Measurements from ENCODE around the gene LETM1.

LETM1 gene

DNA sequence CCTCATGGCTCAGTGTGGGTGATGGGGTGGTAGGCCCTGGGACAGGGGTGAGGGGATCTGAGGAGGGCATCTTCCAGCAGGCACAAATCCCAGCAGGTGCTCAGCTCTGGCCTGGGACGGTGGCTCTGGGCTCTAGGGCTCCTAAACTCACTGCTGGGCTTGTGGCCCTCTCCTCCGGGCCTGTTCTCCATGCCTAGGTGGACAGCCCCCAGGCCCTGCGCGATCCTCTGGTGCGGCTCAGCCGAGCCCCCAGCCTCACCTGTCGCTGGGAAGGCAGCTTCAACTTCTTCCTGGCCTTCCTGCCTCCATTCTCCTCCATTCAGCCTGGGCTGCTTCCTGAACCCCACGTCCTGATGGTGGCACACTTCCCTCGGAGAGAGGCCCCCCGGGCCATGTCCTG lies 82.2 kb downstream of the LETM1 start:
- no peak for DNase-seq

- DNase-seq: peak; percentile 69
These were observed 83.0 kb downstream of the LETM1 start for GRCh38 chr4:1772853-1773538.

DNA sequence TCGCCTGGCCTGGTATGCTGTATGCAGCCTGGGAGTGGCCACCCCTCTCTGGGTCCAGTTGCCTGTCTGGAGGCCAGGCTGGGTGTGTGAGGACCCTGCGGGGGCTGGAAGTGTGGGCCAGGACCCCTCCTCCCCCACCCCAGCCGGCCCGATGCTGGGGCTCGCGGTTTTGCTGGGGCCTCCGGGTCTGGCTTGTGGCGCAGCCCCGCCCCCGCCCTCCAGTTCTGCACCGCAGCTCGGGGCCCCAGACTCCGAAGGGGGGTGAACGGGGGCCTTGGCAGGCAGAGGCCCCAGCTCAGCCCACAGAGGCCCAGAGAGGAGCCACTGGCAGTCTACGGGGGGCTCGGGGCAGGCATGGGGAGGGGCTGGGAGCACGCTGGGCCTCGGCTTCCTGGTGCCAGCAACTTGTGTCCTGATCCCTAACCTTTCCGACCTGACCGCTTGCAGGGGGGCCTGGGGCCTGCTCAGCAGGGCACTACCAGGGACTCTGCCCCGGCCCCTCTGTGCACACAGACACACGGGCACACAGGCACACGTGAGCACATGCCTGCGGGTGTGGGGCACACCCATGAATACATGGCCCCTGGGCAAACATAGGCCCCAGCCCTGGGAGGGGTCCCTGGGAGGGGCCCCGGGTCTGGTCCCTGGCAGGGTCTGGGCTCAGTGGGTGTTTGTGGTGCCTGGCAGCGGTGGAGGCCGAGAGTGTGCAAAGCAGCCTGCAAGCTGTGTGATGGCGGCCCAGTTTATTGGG lies 84.2 kb downstream of the LETM1 start:
- DNase-seq: no peak

DNA sequence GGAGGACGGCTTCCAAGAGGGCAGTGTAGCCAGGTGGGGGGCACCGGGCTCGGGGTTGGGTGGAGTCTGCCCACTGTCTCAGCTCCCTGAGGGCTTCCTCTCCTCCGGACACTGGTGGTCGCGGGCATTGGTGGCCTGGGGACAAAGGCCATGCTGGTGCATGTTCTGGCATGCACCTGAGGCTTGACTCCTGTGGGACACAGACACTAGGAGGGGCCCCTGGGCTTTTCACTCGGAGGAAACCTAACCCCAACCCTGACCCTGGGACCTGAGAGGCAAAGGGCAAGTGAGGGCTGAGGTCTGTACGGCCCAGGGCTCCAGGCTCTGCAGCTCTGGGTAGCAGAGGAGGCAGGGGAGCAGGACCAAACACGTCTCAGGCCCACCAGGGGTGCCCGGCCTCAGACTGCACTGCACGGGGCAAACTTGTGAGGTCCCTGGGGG lies 85.1 kb downstream of the LETM1 start:
- DNase-seq: no peak

- DNase-seq: peak; percentile 46
These were observed 85.7 kb downstream of the LETM1 start for GRCh38 chr4:1770245-1770644.

- DNase-seq: no peak
These were observed 86.3 kb downstream of the LETM1 start for GRCh38 chr4:1769692-1770091.

GRCh38 chr4:1768367-1769034 lies 87.5 kb downstream of the LETM1 start:
- DNase-seq: no peak

DNA sequence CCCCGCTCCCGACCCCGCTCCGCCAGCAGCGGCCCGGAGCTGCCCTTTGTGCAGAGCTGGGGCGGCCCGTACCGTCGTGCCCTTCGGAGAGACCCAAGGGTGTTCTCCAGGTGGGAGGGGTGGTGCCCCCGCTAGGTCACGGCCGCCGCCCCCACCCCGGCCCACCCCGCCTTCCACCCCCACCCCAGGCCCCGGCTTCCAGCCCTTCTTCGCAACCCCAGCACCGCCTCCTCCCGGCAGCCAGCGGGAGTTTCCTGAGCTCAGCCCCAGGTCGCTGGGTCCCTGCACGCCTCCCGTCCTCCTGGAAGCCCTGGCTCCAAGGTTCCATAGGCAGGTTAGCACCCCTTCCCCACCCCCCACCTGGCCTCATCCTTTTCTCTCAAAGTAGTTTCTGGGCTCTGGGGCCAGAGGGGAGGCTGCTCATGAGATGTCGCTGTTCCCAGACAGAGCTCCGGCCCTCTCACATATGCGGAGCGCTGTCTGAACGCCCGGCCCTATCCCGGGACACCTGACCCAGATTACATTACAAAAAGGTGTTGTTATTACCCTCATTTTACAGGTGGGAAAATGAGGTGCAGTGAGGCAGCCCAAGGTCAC lies 88.1 kb downstream of the LETM1 start:
- peak; percentile 68 for DNase-seq

- DNase-seq: peak; percentile 78
These were observed 88.7 kb downstream of the LETM1 start for GRCh38 chr4:1767061-1767769.

- DNase-seq: no peak
These were observed 89.6 kb downstream of the LETM1 start for GRCh38 chr4:1766106-1767060.

DNA sequence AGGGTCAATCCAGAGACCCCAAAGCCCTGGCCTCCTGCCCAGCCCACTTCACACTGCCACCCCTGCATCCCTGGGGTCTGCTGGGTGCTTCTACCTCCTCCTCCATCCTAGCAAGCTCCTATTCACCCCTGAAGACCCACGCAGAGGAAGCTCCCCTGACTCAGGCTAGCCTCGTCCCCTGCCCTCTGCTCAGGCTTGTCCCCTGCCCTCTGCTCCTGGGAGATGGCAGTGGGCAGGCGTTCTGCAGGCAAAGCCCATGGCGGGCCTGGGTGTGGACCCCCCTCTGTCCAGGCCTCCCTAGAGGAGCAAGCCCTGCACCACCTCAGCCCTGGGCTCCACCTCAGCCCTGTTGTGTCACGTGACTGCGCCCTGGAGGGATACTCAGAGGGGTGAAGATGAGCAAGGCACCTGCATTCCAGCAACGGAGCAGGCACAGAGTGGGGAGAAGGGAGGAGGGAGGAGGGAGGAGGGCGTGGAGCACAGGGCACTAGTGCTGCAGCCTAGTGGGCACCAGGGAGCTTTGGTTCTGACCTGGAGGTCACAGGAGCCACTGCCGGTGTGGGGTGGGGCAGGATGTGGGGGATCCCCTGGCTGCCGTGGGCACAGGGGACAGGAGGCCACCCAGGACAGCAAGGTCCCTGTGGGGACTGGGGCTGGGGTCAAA lies 90.4 kb downstream of the LETM1 start:
- no peak for DNase-seq

- no peak for DNase-seq
These were observed 91.3 kb downstream of the LETM1 start for GRCh38 chr4:1764670-1765069.

DNA sequence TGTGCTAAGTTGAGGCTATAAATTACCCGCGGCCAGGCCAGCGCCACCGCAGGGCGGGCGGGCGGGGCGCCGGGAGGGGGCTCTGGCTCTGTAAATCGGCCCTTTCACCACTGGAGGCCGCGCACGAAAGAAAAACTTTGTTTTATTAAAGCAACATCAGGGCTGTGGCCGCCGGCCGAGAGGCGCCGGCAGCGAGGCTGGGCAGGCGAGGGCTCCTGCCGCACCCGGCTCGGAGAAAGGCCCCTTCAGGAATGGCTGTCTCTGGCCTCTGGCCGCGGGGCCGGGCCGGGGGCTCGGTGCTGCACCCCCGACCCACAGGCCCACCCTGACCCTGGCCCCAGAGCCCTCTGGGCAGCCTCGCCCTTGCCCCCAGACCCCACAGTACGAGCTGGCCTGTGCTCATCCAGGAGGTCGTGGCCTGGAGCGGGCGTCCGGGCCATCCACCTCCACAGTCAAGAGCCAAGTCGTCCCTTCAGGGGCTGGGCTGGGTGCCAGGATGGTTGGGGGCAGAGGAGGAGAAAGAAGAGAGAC lies 92.3 kb downstream of the LETM1 start:
- no peak for DNase-seq

DNA sequence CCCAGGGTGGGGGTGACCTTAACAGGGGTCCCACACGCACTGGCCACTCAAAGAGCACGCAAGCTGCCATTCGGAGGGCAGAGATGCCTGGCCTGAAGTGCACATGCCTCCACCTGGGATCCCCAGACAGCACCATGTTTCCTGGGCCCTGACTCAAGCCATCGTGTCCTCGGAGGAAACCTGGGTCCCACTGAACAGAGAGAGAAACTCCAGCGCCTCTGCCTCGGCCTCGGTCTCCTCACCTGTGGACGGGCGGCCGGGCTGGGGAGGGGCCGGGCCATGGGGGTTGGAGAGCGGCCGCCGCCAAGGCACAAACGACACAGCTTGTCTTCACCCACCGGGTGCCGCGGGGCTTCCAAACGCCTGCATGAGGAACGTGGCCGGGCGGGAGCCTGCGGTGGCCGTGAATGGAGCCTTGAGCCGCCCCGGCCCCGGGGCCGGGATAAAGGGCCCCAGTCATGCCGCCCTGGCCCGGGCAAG lies 92.8 kb downstream of the LETM1 start:
- DNase-seq: no peak

GRCh38 chr4:1762264-1763010 lies 93.5 kb downstream of the LETM1 start:
- DNase-seq: no peak

Measured in NCI-H82 (cell line).